Urothelium cell line (cell line): ENCODE measurements around the gene LPGAT1.

Experiments
- DNase-seq: peaks from one replicate; pipeline ENCODE4 v3.0.0; 2011; ENCODE audit warnings: low spot score, mixed read lengths
- FAIRE-seq: peaks from 2 replicates; lab custom pipeline; 2011; peaks lifted over from hg19 to GRCh38; lab: Jason Lieb, UNC

The LPGAT1 gene

GRCh38 chr1:211764701-211765100 lies 65.9 kb downstream of the LPGAT1 start:
- FAIRE-seq = no peak
- no peak for DNase-seq

GRCh38 chr1:211762206-211762605 lies 68.4 kb downstream of the LPGAT1 start:
- DNase-seq (no peak), FAIRE-seq (no peak)

- DNase-seq (no peak), FAIRE-seq (no peak)
Measured at GRCh38 chr1:211761400-211761799, 69.2 kb downstream of the LPGAT1 start.

- FAIRE-seq = no peak
- no peak for DNase-seq
Measured at GRCh38 chr1:211756471-211757020, 74.0 kb downstream of the LPGAT1 start.

GRCh38 chr1:211753649-211754251 lies 76.8 kb downstream of the LPGAT1 start:
- no peak for FAIRE-seq

GRCh38 chr1:211752951-211753486 lies 77.5 kb downstream of the LPGAT1 start:
- DNase-seq (no peak), FAIRE-seq (no peak)

More at GRCh38 chr1:211753649-211754251, 76.8 kb downstream of the LPGAT1 start:
- no peak for DNase-seq

- no peak for FAIRE-seq
- no peak for DNase-seq
Measured at GRCh38 chr1:211752317-211752716, 78.2 kb downstream of the LPGAT1 start.

- DNase-seq = no peak
- no peak for FAIRE-seq
Measured at GRCh38 chr1:211751438-211751837, 79.1 kb downstream of the LPGAT1 start.

- FAIRE-seq (no peak), DNase-seq (no peak)
Measured at GRCh38 chr1:211750599-211750998, 80.0 kb downstream of the LPGAT1 start.

GRCh38 chr1:211749251-211749650 lies 81.3 kb downstream of the LPGAT1 start:
- FAIRE-seq = no peak
- DNase-seq = no peak

GRCh38 chr1:211748810-211749209 lies 81.8 kb downstream of the LPGAT1 start:
- DNase-seq = no peak
- FAIRE-seq = no peak

GRCh38 chr1:211742889-211743529 lies 87.6 kb downstream of the LPGAT1 start:
- FAIRE-seq (no peak), DNase-seq (no peak)

- FAIRE-seq (no peak), DNase-seq (no peak)
Measured at GRCh38 chr1:211742272-211742671, 88.3 kb downstream of the LPGAT1 start.

- DNase-seq = no peak
Measured at GRCh38 chr1:211741788-211742187, 88.8 kb downstream of the LPGAT1 start.

GRCh38 chr1:211741116-211741515 lies 89.4 kb downstream of the LPGAT1 start:
- FAIRE-seq (no peak), DNase-seq (no peak)

More at GRCh38 chr1:211741788-211742187, 88.8 kb downstream of the LPGAT1 start:
- no peak for FAIRE-seq

- FAIRE-seq (no peak), DNase-seq (no peak)
Measured at GRCh38 chr1:211739671-211740411, 90.7 kb downstream of the LPGAT1 start.

GRCh38 chr1:211738691-211739301 lies 91.8 kb downstream of the LPGAT1 start:
- DNase-seq = peak; percentile 33
- FAIRE-seq = no peak

GRCh38 chr1:211738096-211738690 lies 92.4 kb downstream of the LPGAT1 start:
- FAIRE-seq (no peak), DNase-seq (no peak)

- DNase-seq (no peak), FAIRE-seq (no peak)
Measured at GRCh38 chr1:211737115-211738035, 93.2 kb downstream of the LPGAT1 start.
